SHP77 treated with DMSO at 0.1 percent for 48 hours (cell line): Measurements from ENCODE around the gene CKM.
"Not testable (repeated sequence)": the region's sequence is repeated elsewhere in the genome, so short reads cannot be mapped to it uniquely, and the experiment has no call there.

Source experiments
- DNase-seq: peaks from one replicate; lab custom pipeline; 2025; lab: John Stamatoyannopoulos, UW

CKM gene

GRCh38 chr19:45320997-45321775 lies 1.5 kb downstream of the CKM start:
- DNase-seq, result no peak

- DNase-seq, result no peak
These were observed 7.4 kb downstream of the CKM start for GRCh38 chr19:45315304-45315703.

GRCh38 chr19:45314708-45315245 lies 7.9 kb downstream of the CKM start:
- no peak for DNase-seq

- DNase-seq, result not testable (repeated sequence)
These were observed 10.4 kb downstream of the CKM start for GRCh38 chr19:45312285-45312684.

- no peak for DNase-seq
These were observed 11.1 kb downstream of the CKM start for GRCh38 chr19:45311621-45312020.

GRCh38 chr19:45309322-45309721 lies 13.4 kb downstream of the CKM start:
- DNase-seq, result not testable (repeated sequence)

GRCh38 chr19:45307361-45307760 lies 15.3 kb downstream of the CKM start:
- DNase-seq, result no peak

GRCh38 chr19:45306518-45307027 lies 16.1 kb downstream of the CKM start:
- peak; percentile 54 for DNase-seq

GRCh38 chr19:45306040-45306439 lies 16.6 kb downstream of the CKM start:
- DNase-seq, result no peak

- DNase-seq, result no peak
These were observed 17.3 kb downstream of the CKM start for GRCh38 chr19:45305421-45305820.

GRCh38 chr19:45305007-45305406 lies 17.7 kb downstream of the CKM start:
- DNase-seq, result no peak

- DNase-seq, result no peak
These were observed 18.3 kb downstream of the CKM start for GRCh38 chr19:45304141-45304926.

GRCh38 chr19:45303269-45304060 lies 19.2 kb downstream of the CKM start:
- no peak for DNase-seq

- DNase-seq, result no peak
These were observed 20.3 kb downstream of the CKM start for GRCh38 chr19:45302416-45302815.

- no peak for DNase-seq
These were observed 23.0 kb downstream of the CKM start for GRCh38 chr19:45299719-45300118.

GRCh38 chr19:45298264-45298663 lies 24.4 kb downstream of the CKM start:
- DNase-seq, result no peak

GRCh38 chr19:45297674-45298073 lies 25.0 kb downstream of the CKM start:
- DNase-seq, result no peak

- DNase-seq, result no peak
These were observed 26.3 kb downstream of the CKM start for GRCh38 chr19:45296355-45296754.

- no peak for DNase-seq
These were observed 26.8 kb downstream of the CKM start for GRCh38 chr19:45295873-45296272.

- no peak for DNase-seq
These were observed 28.2 kb downstream of the CKM start for GRCh38 chr19:45294291-45295029.

- DNase-seq, result no peak
These were observed 29.0 kb downstream of the CKM start for GRCh38 chr19:45293682-45294081.
